Glomerular visceral epithelial cell (primary cell): ENCODE data around the gene CCNA2.

Source experiments
- DNase-seq: peaks from one replicate; pipeline ENCODE4 v3.0.0-alpha.2; 2016; ENCODE audit errors: extremely low spot score

The CCNA2 gene

DNA sequence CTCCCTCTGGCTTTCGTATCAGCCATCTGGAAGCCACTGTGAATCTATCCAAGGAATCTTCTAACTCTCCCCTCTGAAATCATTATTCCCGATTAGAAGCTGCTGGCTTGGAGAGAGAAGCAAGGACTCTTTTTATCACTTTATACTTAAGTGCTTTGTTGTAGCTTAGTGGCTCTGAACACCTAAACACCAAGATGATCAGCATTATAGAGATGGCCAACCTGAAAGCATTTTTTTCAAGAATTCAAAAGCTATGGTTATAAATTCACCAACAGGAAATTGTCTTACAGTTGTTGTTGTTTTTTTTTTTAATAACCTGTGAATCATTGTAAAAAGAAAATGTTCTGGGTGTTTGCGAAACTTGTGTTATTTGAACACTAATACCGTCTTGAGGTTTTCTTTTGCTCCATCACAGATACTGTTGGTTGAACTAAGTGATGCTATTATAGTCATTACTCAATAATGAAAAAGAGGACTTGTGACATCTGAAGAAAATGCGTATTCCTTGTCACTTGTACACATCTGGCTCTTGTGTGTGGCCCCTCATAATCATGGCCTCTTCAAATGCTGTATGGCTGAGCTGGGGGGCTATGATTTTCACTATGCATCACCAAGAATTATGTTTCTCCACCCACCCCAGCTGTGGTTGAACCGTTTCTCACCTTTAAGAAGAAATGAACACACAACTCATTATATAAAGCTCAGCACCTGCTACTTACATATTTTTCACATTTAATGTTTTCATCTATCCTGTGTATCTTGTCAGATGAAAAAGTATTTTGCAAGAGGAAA is 46.9 kb downstream of the CCNA2 start:
- no peak for DNase-seq

DNA sequence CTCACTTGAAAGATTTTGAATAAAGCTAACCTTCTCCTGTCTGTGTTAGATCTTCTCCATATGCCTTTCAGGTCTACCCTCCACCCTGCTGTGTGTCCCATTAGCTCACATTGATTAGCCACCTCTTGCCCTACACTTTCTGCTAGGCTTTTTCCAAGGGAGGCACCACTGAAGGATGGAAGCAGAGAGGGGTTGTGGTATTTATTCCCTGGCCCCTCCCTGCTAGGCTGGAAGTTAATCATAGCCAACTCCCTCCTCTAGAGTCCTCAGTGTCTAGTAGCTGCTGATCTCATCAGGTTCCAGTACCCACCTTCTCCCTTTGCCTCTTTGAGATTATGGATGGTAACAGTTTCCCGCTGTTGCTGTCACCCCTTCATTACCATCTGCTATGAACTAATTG is 49.8 kb downstream of the CCNA2 start:
- no peak for DNase-seq

DNA sequence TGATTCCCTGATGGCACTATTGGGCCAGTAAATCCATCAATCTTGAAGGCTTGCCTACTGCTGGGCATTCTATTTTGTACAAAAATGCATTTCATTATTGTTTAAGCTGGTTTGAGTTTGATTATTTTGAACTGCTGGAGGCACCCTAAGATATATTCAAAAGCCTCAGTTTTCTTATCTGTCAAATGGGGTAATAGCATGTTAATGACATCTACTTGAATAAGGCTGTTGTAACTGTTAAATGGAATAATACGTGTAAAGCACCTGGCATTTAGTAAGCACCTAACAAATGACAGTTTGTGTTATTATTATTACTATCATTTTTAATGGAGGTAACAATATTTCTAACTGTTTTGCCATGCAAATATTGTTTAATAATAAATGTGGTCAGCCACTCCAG is 51.8 kb downstream of the CCNA2 start:
- no peak for DNase-seq

DNA sequence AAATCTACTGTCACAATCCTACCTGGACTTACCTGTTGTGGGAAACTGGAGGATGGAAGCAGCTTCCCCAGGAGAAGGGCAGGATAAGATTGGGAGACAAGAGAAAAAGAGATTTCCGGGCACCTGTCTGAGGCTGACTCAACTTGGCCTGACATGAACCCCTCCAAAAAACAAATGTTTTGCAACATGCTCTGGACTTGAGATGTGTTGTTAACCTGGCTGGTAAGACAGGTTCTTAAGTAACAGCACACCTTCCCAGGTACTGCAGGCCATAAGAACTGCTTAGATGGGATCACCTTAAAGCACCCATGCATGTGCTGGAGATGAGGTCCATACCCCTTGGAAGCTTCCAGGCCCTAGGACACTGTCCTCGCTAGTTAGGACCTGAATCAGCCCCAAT is 54.3 kb downstream of the CCNA2 start:
- DNase-seq, result no peak

DNA sequence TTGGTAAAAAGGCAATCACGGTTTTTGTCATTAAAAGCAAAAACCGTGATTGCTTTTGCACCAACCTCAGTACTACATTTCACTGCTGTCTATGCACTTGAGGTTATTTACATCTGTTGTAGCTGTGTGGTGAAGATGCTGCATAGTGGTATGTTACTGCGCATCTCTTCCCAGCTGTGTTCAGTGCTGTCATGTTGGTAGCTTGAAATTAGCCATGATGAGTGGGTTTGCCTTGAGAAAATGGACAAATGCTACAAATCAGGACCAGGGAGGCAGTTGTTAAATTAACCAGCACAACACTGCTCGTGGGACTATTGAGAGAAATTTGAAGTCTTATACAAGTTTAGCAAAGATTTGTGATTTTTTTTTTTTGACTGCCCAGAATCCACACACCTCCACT is 56.5 kb downstream of the CCNA2 start:
- no peak for DNase-seq
